ENCODE results near the gene DIAPH3.

- no peak for TF ChIP-seq POLR2A (IDR thresholded peaks at IDR 0.05)
- TF ChIP-seq CTCF (IDR thresholded peaks at IDR 0.05): no peak
Measured at GRCh38 chr13:59621773-59622172, 542.0 kb downstream of the DIAPH3 start.
